GM19452 (cell line): ENCODE results near the gene CCL4L2.
"Not testable (repeated sequence)": the region's sequence is repeated elsewhere in the genome, so short reads cannot be mapped to it uniquely, and the experiment has no call there.

Source experiments
- ATAC-seq: cut with Tn5 transposase; IDR thresholded peaks from one replicate; pipeline ENCODE4 v1.9.1; 2021; ENCODE audit not compliant: unreplicated experiment

The CCL4L2 gene

DNA sequence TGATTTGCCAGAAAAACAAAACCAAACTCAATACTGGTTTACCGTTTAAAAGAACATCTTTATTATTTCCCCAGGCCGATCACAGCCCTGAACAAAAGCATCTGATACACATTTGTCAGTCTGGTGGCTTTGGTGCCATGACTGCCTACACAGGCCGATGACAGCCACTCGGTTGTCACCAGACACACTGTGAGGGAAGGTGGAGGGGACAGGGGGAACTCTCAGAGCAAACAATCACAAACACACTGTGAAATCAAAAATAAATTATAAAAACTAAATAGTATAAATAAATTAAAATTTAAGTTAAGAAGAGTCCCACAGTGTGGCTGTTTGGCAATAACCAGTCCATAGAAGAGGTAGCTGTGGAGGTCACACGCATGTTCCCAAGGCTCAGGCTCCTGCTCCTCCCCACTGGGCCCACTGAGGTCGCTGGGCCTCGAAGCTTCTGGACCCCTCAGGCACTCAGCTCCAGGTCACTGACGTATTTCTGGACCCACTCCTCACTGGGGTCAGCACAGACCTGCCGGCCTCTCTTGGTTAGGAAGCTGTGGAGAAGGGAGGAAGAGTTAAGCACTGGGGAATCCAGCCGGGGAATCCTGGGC is 15.9 kb upstream of the CCL4L2 start:
- ATAC-seq: not testable (repeated sequence)

GRCh38 chr17:36195434-36196130 is 15.3 kb upstream of the CCL4L2 start:
- no peak for ATAC-seq

DNA sequence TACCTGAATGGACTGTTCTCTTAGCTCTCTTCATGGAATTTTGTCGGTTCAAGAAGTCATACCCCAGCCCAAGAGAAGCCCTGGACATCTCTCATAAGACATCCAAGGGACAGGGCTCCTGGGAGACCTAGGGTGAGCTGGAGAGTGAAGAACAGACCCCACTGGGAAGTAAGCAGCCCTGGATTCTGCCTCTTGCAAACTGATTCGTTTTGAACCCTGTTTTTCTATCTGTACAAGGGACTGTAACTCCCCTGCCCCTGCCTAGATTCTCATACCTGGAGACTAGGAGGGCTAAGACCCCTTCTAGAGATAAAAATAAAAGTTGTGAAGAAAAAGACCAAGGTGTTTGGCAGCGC is 14.8 kb upstream of the CCL4L2 start:
- no peak for ATAC-seq

GRCh38 chr17:36197387-36197703 is 13.5 kb upstream of the CCL4L2 start:
- ATAC-seq: peak; percentile 9

GRCh38 chr17:36198831-36199465 is 11.9 kb upstream of the CCL4L2 start:
- ATAC-seq: peak; percentile 21

DNA sequence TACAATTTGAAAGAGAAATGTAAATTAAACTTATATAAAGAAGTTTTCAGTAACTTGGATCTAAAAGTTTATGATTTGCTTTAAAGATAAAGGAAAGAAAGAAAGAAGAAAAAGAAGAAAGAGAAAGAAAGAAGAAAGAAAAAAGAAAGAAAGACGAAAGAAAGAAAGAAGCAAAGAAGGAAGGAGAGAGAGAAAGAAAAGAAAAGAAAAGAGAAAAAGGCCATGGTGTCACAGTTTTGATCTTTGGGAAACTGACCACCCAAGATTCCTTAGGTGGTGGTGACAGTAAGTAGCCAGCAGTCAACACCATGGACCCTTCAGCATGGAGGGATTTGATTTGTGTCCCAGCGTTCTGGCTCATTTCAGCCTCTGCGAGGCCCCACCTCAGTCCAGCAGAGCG is 9.8 kb upstream of the CCL4L2 start:
- ATAC-seq: not testable (repeated sequence)

DNA sequence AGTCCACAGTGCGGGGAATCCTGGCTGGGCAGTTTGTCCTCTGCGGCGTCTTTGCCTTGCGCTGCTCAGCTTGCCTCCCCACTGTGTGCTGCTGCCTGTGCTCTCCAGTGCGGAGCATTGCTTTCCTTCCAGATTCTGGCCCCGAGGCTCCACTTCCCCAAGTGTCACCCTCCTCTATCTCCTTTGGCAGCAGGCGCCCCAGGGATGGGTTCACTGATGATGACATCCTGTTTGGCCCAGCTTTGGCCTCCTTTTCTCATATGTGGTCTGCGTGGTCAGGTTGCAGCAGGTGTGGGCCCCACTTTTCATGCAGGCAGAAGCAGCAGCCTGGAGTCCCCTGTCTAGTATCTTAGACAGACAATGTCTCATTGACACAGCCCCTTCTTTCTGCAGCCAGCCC is 9.4 kb upstream of the CCL4L2 start:
- not testable (repeated sequence) for ATAC-seq

GRCh38 chr17:36203335-36203734 is 7.5 kb upstream of the CCL4L2 start:
- no peak for ATAC-seq

- ATAC-seq: no peak
Observed at GRCh38 chr17:36204724-36205500, 6.0 kb upstream of the CCL4L2 start.

DNA sequence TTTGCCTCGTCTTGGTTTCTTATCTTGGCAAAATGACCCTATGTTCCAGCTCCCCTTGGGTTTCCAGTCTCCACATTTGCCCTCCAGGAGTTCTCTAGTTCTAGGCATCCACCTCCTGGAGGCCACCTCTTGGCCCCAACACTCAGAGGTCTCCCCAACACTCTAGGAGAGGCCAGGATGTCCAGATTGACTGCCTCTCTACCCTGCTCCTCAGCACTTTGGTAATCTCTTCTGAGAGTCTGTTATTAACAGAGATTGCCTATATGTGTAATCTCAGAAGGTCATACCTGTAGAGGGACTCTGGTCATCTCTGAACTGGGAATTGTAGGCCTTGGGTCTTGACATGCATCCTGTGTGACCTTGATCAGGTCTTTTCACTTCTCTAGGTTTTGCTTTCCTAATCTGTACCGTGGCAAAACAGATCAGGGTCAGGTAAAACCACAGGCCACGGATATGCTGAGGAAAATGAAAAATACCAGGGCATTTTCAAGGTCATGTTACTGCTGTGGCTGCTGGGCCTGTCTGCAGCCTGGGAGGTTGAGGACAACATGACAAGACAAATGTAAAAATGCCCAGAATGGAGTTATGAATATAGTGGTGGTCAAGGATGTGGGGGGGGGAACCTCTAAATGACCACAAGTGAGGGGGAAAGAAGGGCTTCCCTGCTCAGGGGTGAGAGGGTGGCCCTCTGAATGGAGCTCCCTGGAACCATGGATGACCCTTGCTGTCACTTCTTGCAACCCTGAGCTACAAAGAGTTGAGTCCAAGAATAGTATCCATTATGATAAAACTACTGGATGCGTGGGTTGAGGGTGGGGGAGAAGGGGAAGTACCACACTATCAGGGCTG is 5.0 kb upstream of the CCL4L2 start:
- ATAC-seq: no peak

DNA sequence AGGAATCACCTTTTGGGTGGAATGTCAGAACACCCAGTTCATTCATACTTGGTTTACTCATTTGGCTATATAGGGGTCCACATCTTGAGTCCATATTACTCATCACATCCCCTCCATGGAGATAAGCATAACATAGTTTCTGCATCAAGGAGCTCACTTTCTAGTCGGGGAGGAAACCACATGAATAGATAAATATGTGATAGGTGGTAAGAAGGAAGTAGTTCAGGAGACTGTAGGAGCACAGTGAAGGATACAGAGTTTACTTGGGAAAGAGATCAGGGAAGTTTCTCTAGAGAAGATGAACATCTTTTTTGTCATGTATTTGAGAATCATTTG is 4.4 kb upstream of the CCL4L2 start:
- ATAC-seq: not testable (repeated sequence)

DNA sequence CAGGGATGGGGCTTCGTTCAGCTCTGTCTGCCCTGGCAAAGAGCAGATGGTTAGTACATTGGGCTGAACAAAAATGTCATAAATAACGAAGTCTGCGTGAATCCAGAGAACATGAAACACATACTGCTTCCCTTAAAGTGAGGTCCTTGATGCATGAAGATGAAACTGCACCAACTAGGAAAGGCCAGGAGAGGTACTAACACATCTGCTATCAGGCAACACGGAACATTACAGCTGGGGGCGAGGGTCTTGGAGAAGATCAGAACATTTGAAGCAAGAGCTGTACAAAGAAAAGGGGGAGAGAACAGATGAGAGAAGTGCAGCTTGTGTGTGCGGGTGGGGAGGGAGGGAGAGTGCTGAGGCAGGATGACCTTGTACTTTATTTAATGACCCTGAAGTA is 3.5 kb upstream of the CCL4L2 start:
- not testable (repeated sequence) for ATAC-seq

DNA sequence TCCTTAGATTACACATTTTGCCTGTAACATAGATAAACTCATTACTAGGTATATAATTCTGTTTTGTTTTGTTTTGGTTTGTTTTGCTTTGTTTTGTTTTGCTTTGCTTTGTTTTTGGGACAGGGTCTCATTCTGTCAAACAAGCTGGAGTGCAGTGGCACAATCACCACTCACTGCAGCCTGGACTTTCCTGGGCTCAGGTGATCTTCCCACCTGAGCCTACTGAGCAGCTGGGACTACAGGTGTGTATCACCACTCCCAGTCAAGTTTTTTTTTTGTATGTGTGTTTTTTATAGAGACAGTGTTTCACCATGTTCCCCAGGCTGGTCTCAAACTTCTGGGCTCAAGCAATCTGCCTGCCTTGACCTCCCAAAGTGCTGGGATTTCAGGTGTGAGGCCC is 1.3 kb upstream of the CCL4L2 start:
- no peak for ATAC-seq

DNA sequence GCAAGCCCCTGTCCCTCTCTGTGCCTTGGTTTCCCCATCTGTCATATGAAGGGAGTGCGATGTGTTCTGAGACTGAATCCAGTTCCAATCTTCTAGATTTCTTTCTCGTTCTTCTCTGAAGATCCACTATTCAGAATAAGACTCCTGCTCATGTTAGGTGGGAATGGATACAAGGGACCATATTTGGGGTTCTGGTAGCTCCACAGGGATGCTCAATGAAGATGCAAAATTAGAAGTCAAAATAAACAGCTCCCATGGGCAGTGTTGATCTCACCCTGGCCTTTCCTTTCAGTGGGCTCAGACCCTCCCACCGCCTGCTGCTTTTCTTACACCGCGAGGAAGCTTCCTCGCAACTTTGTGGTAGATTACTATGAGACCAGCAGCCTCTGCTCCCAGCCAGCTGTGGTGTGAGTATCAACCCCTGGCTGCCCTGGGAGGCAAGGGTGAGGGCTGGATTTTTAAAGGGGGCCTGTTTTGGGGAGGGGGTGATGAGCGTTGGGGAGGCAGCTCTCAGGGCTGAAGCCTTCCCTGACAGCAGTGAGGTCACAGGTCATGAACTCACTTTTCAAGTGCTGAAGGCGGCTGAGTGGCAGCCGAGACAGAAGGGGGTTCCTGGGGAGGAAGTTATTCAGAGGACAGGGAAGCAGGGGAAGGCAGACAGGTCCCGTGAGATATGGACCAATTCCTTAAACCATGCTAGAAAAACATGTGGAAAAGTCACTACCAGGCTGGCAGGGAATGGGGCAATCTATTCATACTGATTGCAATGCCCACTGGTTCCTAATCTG is 815 bp downstream of the CCL4L2 start:
- not testable (repeated sequence) for ATAC-seq

GRCh38 chr17:36212272-36212605 is 1.4 kb downstream of the CCL4L2 start:
- no peak for ATAC-seq

DNA sequence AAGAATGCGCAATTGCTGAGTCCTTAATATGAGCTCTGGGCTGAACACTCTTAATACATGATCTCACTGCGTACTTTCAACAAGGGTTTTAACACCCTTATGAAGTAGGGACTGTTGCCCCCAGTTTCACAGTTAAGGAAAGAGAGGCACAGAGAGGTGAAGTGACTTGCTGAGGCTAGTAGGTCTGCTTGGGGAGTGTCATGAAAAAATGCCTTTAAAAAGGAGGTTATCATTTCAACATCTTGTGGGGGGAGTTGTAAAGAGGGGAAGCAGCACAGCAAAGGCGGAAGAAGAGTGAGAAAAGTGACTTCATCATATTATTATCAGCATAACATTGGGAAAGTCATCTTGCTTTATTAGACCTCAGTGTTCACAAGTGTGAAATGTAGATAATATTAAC is 2.1 kb downstream of the CCL4L2 start:
- ATAC-seq: no peak

- ATAC-seq: no peak
Observed at GRCh38 chr17:36213695-36214094, 2.8 kb downstream of the CCL4L2 start.

GRCh38 chr17:36214918-36215317 is 4.1 kb downstream of the CCL4L2 start:
- no peak for ATAC-seq

DNA sequence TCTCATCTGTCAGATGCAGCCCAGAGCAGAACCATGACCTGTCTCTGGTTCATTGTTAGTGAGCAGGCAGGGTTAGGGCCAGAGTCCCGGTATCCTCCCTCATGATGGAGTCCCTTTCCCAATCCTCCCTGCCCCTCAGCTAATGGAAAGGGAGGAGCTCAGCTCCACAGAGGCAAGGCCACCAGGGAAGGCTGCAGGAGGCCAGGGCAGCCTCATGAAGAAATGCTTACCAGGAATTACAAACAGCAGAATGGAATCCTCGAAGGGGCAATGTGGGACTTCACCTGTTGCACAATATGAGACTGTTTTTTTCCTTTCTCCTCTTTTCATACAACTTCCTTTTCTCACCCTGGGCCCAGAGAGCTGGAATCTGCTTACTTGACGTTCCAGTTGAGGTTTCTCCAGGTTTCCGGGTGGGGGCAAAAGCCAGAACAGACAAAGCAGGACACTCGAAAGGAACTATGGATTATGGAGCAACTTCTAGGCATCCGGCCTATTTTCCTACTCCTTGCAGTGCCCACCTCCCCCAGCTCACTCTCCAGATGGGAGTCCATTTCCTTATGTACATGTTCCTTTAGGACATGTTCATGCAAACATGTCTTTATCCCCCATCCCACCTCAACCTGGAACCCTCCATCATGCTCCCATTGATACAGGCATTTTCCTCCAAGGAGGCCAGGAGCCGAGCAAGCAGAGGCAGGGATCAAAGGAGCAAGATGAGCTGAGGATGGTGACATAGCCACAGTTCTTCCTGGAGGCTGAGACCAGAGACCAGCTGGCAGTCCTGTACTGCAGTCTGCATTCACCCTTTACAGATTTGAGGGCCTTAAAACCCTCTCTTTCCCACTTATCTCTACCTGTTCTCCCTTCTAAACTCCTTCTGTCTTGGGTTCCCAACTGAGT is 4.8 kb downstream of the CCL4L2 start:
- not testable (repeated sequence) for ATAC-seq
